HepG2 (cell line): ENCODE data around the gene BRAF.

ENCODE experiments used
- BRCA1 ChIP-seq: sonication (generic); formaldehyde crosslinking; IDR thresholded peaks from 2 replicates; pipeline ENCODE4 v1.4.0; 2020; ENCODE audit warnings: missing genetic modification reagents
- CTCF ChIP-seq: sonication (generic); formaldehyde crosslinking; IDR thresholded peaks from 2 replicates; pipeline ENCODE4 v1.5.0; 2020; ENCODE audit warnings: mild to moderate bottlenecking, missing genetic modification reagents, moderate library complexity
- FOSL2 ChIP-seq: sonication (generic); formaldehyde crosslinking; IDR thresholded peaks from 2 replicates; pipeline ENCODE4 v1.4.0; 2020; ENCODE audit warnings: missing genetic modification reagents
- PBX3 ChIP-seq: sonication (generic); formaldehyde crosslinking; IDR thresholded peaks from 2 replicates; pipeline ENCODE4 v1.8.1; 2023; ENCODE audit warnings: missing genetic modification reagents, inconsistent platforms, borderline replicate concordance
- PHF20 ChIP-seq: sonication (generic); formaldehyde crosslinking; IDR thresholded peaks from 2 replicates; pipeline ENCODE4 v1.5.0; 2020; ENCODE audit warnings: mild to moderate bottlenecking, missing genetic modification reagents
- POLR2AphosphoS2 ChIP-seq: IDR thresholded peaks from 2 replicates; pipeline ENCODE4 v1.6.1; 2011; ENCODE audit warnings: low read depth, low read length, improper control_type of control experiment
- RAD51 ChIP-seq: fragments of 450-650 bp; IDR thresholded peaks from 2 replicates; pipeline ENCODE4 v1.6.1; 2016; ENCODE audit warnings: borderline replicate concordance
- ZSCAN29 ChIP-seq: sonication (generic); formaldehyde crosslinking; conservative IDR thresholded peaks from 2 replicates; pipeline ENCODE4 v1.4.0; 2020; ENCODE audit warnings: mild to moderate bottlenecking, missing genetic modification reagents
- TF ChIP-seq, protein P1 (sequence below): sonication (generic); formaldehyde crosslinking; IDR thresholded peaks from 2 replicates; pipeline ENCODE4 v1.4.0; 2020; ENCODE audit warnings: missing genetic modification reagents

GRCh38 chr7:140688341-140688740, 236.4 kb downstream of the BRAF start:
- no peak for TF ChIP-seq RAD51
- TF ChIP-seq BRCA1 (CRISPR knock-in tag) = no peak
- TF ChIP-seq FOSL2 (CRISPR knock-in tag) = no peak
- TF ChIP-seq POLR2AphosphoS2 = no peak
- TF ChIP-seq PHF20 (CRISPR knock-in tag) = no peak
- no peak for TF ChIP-seq ZSCAN29 (CRISPR knock-in tag)
- TF ChIP-seq, protein P1, sequence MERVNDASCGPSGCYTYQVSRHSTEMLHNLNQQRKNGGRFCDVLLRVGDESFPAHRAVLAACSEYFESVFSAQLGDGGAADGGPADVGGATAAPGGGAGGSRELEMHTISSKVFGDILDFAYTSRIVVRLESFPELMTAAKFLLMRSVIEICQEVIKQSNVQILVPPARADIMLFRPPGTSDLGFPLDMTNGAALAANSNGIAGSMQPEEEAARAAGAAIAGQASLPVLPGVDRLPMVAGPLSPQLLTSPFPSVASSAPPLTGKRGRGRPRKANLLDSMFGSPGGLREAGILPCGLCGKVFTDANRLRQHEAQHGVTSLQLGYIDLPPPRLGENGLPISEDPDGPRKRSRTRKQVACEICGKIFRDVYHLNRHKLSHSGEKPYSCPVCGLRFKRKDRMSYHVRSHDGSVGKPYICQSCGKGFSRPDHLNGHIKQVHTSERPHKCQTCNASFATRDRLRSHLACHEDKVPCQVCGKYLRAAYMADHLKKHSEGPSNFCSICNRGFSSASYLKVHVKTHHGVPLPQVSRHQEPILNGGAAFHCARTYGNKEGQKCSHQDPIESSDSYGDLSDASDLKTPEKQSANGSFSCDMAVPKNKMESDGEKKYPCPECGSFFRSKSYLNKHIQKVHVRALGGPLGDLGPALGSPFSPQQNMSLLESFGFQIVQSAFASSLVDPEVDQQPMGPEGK (CRISPR knock-in tag) = no peak
- TF ChIP-seq CTCF (CRISPR knock-in tag) = no peak
- TF ChIP-seq PBX3 (CRISPR knock-in tag) = no peak
